Brain microvascular endothelial cell (primary cell): Measurements from ENCODE around the gene ACTR8.
A peak's percentile ranks its signal among the peaks of the same experiment; 100 is the strongest.
"Not testable (repeated sequence)": the region's sequence is repeated elsewhere in the genome, so short reads cannot be mapped to it uniquely, and the experiment has no call there.

Experiments used
- DNase-seq: peaks from one replicate; pipeline ENCODE4 v3.0.0-alpha.2; 2020
- H3K27ac ChIP-seq: fragments of 250-450 bp; sonication (Bioruptor Pico); 2 replicates; pipeline ENCODE4 v1.5.1; 2020; ENCODE audit warnings: mild to moderate bottlenecking, moderate library complexity
- H3K27me3 ChIP-seq: fragments of 250-450 bp; sonication (Bioruptor Pico); replicated peaks from 2 replicates; pipeline ENCODE4 v1.5.1; 2020; ENCODE audit warnings: mild to moderate bottlenecking
- H3K36me3 ChIP-seq: fragments of 250-450 bp; sonication (Bioruptor Pico); replicated peaks from 2 replicates; pipeline ENCODE4 v1.5.1; 2020; ENCODE audit warnings: mild to moderate bottlenecking
- H3K4me3 ChIP-seq: 2 replicates; pipeline ENCODE4 v1.5.1; 2011; ENCODE audit warnings: low read depth, mild to moderate bottlenecking, control low read depth, low read length, moderate library complexity
- CTCF ChIP-seq: IDR thresholded peaks from 2 replicates; pipeline ENCODE4 v1.5.1; 2011; ENCODE audit warnings: low read depth, mild to moderate bottlenecking, moderate library complexity, low read length, control low read depth, inconsistent platforms; ENCODE audit errors: missing control alignments
- in situ Hi-C: cut with HindIII; loops from 2 replicates; pipeline ENCODE4 v1.10.0; 2017; ENCODE audit warnings: low sequenced_read_pairs, low pct_ligation_motif_present

The ACTR8 gene

GRCh38 chr3:53881691-53882593 is at the start of gene ACTR8:
Gene ACTR8, minus strand, starts transcription at chr3:53882152. Its CDS starts 51 bp downstream, at chr3:53882101.
- in situ Hi-C loops = no loop called here
- H3K4me3 ChIP-seq = peak within 1 kb of the TSS; percentile 94
- peak within 1 kb of the TSS; percentile 63 for H3K27ac ChIP-seq
- peak; percentile 79 for DNase-seq
- no peaks in the 10 kb centered on the region for H3K27me3 ChIP-seq
- TF ChIP-seq CTCF = peak; percentile 16
- peaks cover 20% of the 10 kb centered on the region for H3K36me3 ChIP-seq

GRCh38 chr3:53927208-53927872 is 45.4 kb upstream of the ACTR8 start:
- H3K36me3 ChIP-seq, H3K4me3 ChIP-seq, in situ Hi-C loops, DNase-seq, H3K27ac ChIP-seq, H3K27me3 ChIP-seq: not testable (repeated sequence)

GRCh38 chr3:53921296-53921695 is 39.3 kb upstream of the ACTR8 start:
- in situ Hi-C loops = no loop called here
- DNase-seq = peak; percentile 6
- Histone ChIP-seq H3K4me3 (no peak overlapping the region), H3K27ac (no peak overlapping the region), H3K36me3 (no peaks in the 10 kb centered on the region), H3K27me3 (no peaks in the 10 kb centered on the region)
- TF ChIP-seq CTCF = peak; percentile 49

DNA sequence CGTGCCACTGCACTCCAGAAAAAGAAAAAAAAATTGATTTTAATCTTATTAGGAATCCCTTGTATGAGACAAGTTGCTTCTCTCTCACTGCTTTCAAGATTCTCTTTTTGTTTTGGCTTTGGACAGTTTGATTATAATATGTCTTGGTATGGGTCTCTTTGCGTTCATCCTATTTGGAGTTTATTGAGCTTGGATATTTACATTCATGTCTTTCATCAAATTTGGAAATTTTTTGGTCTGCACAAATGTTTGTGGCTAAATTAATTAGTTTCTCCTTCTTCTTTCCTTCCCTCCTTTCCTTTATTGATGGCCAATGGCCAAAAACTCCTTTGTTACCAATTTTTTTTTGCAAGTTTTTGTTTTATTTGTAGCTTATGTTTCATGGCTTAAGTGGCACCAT is 37.8 kb upstream of the ACTR8 start:
- no peak for TF ChIP-seq CTCF
- no peak for DNase-seq
- Histone ChIP-seq H3K36me3 (no peaks in the 10 kb centered on the region), H3K4me3 (no peak overlapping the region), H3K27ac (no peak overlapping the region), H3K27me3 (no peaks in the 10 kb centered on the region)
- in situ Hi-C loops = no loop called here

- Histone ChIP-seq H3K4me3 (no peak overlapping the region), H3K36me3 (no peaks in the 10 kb centered on the region), H3K27me3 (no peaks in the 10 kb centered on the region), H3K27ac (no peak overlapping the region)
- in situ Hi-C loops = no loop called here
- no peak for DNase-seq
- TF ChIP-seq CTCF = no peak
Observed at GRCh38 chr3:53913401-53913800, 31.4 kb upstream of the ACTR8 start.

DNA sequence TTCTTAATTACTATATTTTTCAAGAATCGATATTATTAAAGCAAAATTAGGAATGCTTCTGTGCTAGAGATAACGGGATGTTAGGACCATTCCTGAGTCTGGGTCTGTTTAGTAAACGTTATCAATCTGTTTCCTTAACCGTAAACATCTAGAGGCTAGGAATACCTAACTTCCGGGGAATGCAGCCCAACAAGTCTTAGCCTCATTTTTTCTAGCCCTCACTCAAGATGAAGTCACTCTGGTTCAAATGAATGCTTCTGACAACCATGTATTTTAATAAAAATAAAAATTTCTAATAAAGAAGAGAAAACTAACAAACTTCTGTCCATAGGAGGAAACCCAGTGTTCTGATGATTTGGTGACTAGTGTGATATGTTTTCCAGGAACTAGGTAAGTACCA is 20.8 kb upstream of the ACTR8 start:
- Histone ChIP-seq H3K4me3 (no peak overlapping the region), H3K27me3 (no peaks in the 10 kb centered on the region)

More for the DNA sequence above, 20.8 kb upstream of the ACTR8 start:
- no peak overlapping the region for H3K27ac ChIP-seq
- DNase-seq = no peak
- H3K36me3 ChIP-seq = no peaks in the 10 kb centered on the region
- in situ Hi-C loops = no loop called here
- TF ChIP-seq CTCF = no peak
